Stimulated activated naive CD8-positive, alpha-beta T cell treated with anti-CD3 and anti-CD28 coated beads, Interleukin-15, Interleukin-2, amounts not matched to agents 100 ng/mL and 50 ng/mL, for 24 hours (primary cell): ENCODE results near the gene C2CD3.

Experiments
- H3K27ac Mint-ChIP-seq: one replicate; pipeline ENCODE4 v1.8.0; 2021; ENCODE audit warnings: mild to moderate bottlenecking, mixed read lengths
- H3K27me3 Mint-ChIP-seq: one replicate; pipeline ENCODE4 v1.8.0; 2021; ENCODE audit warnings: mixed read lengths
- H3K36me3 Mint-ChIP-seq: one replicate; pipeline ENCODE4 v1.8.0; 2021; ENCODE audit warnings: low read depth, mixed read lengths
- H3K4me1 Mint-ChIP-seq: one replicate; pipeline ENCODE4 v1.8.0; 2021; ENCODE audit warnings: low read depth, mixed read lengths
- H3K4me3 Mint-ChIP-seq: one replicate; pipeline ENCODE4 v1.8.0; 2021; ENCODE audit warnings: mild to moderate bottlenecking, mixed read lengths
- H3K9me3 Mint-ChIP-seq: one replicate; pipeline ENCODE4 v1.8.0; 2021; ENCODE audit warnings: mixed read lengths

C2CD3 gene

GRCh38 chr11:74170694-74171629 lies at the start of gene C2CD3, which contains the start of gene PPME1:
TSS of gene C2CD3 (minus strand) at chr11:74171002. CDS start at chr11:74170792, 210 bp downstream.
TSS of gene PPME1 (plus strand) at chr11:74171289. CDS start at chr11:74171422, 133 bp downstream.
- Mint-ChIP-seq H3K4me1 (peaks cover 14% of the 10 kb centered on the region), H3K36me3 (peaks cover 31% of the 10 kb centered on the region), H3K4me3 (no peak within 1 kb of the TSS), H3K27me3 (no peaks in the 10 kb centered on the region), H3K9me3 (no peaks in the 10 kb centered on the region), H3K27ac (no peak within 1 kb of the TSS)

- Mint-ChIP-seq H3K9me3 (peaks cover 11% of the 10 kb centered on the region), H3K27me3 (no peaks in the 10 kb centered on the region), H3K36me3 (peaks cover 36% of the 10 kb centered on the region), H3K4me3 (no peak overlapping the region), H3K4me1 (no peaks in the 10 kb centered on the region), H3K27ac (no peak overlapping the region)
Measured at GRCh38 chr11:74220376-74220775, 49.6 kb upstream of the C2CD3 start.

- H3K27me3 Mint-ChIP-seq, result no peaks in the 10 kb centered on the region
- H3K27ac Mint-ChIP-seq, result no peak overlapping the region
- peaks cover 84% of the 10 kb centered on the region for H3K36me3 Mint-ChIP-seq
- H3K9me3 Mint-ChIP-seq, result peaks cover 7% of the 10 kb centered on the region
- no peaks in the 10 kb centered on the region for H3K4me1 Mint-ChIP-seq
- H3K4me3 Mint-ChIP-seq, result no peak overlapping the region
Measured at GRCh38 chr11:74212533-74212932, 41.7 kb upstream of the C2CD3 start.

- Mint-ChIP-seq H3K27me3 (no peaks in the 10 kb centered on the region), H3K27ac (peak overlapping the region; percentile 18), H3K9me3 (no peaks in the 10 kb centered on the region), H3K36me3 (peaks cover 86% of the 10 kb centered on the region), H3K4me3 (no peak overlapping the region), H3K4me1 (peaks cover 4% of the 10 kb centered on the region)
Measured at GRCh38 chr11:74208507-74208906, 37.7 kb upstream of the C2CD3 start.

DNA sequence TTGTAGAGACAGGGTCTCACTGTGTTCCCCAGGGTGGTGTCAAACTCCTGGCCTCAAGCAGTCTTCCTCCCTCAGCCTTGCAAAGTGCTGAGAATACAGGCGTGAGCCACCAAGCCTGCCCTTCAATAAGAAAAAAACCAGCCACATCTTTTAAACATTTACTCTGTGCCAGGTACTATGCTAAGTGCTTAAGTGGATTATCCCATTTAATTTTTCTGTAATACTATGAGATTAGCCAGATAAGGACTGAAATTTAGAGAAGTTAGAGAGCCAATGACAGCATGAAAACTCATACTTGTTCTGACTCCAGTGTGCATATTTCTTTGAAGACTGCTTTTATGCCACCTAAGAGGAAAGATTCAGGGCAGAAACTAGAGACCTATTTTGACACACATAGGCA lies 35.9 kb upstream of the C2CD3 start:
- H3K4me1 Mint-ChIP-seq, result peaks cover 8% of the 10 kb centered on the region
- no peaks in the 10 kb centered on the region for H3K9me3 Mint-ChIP-seq
- H3K27me3 Mint-ChIP-seq, result no peaks in the 10 kb centered on the region
- no peak overlapping the region for H3K27ac Mint-ChIP-seq
- H3K4me3 Mint-ChIP-seq, result no peak overlapping the region
- H3K36me3 Mint-ChIP-seq, result peaks cover 75% of the 10 kb centered on the region

- no peaks in the 10 kb centered on the region for H3K27me3 Mint-ChIP-seq
- H3K36me3 Mint-ChIP-seq, result peaks cover 60% of the 10 kb centered on the region
- H3K27ac Mint-ChIP-seq, result no peak overlapping the region
- H3K4me1 Mint-ChIP-seq, result peaks cover 8% of the 10 kb centered on the region
- no peaks in the 10 kb centered on the region for H3K9me3 Mint-ChIP-seq
- H3K4me3 Mint-ChIP-seq, result no peak overlapping the region
Measured at GRCh38 chr11:74205181-74205580, 34.4 kb upstream of the C2CD3 start.

- no peaks in the 10 kb centered on the region for H3K27me3 Mint-ChIP-seq
- no peak overlapping the region for H3K27ac Mint-ChIP-seq
- peaks cover 8% of the 10 kb centered on the region for H3K4me1 Mint-ChIP-seq
- H3K4me3 Mint-ChIP-seq, result no peak overlapping the region
- peaks cover 60% of the 10 kb centered on the region for H3K36me3 Mint-ChIP-seq
- H3K9me3 Mint-ChIP-seq, result no peaks in the 10 kb centered on the region
Measured at GRCh38 chr11:74204701-74205100, 33.9 kb upstream of the C2CD3 start.

GRCh38 chr11:74203966-74204365 lies 33.2 kb upstream of the C2CD3 start:
- H3K27ac Mint-ChIP-seq, result no peak overlapping the region
- peaks cover 2% of the 10 kb centered on the region for H3K9me3 Mint-ChIP-seq
- H3K4me1 Mint-ChIP-seq, result peaks cover 8% of the 10 kb centered on the region
- peaks cover 60% of the 10 kb centered on the region for H3K36me3 Mint-ChIP-seq
- H3K4me3 Mint-ChIP-seq, result no peak overlapping the region
- H3K27me3 Mint-ChIP-seq, result no peaks in the 10 kb centered on the region

GRCh38 chr11:74196781-74197486 lies 26.1 kb upstream of the C2CD3 start:
- no peak overlapping the region for H3K4me3 Mint-ChIP-seq

GRCh38 chr11:74195828-74196227 lies 25.0 kb upstream of the C2CD3 start:
- no peaks in the 10 kb centered on the region for H3K4me1 Mint-ChIP-seq
- peaks cover 18% of the 10 kb centered on the region for H3K9me3 Mint-ChIP-seq
- H3K36me3 Mint-ChIP-seq, result peaks cover 65% of the 10 kb centered on the region
- H3K27me3 Mint-ChIP-seq, result no peaks in the 10 kb centered on the region
- no peak overlapping the region for H3K4me3 Mint-ChIP-seq
- H3K27ac Mint-ChIP-seq, result no peak overlapping the region

More at GRCh38 chr11:74196781-74197486, 26.1 kb upstream of the C2CD3 start:
- Mint-ChIP-seq H3K27me3 (no peaks in the 10 kb centered on the region), H3K4me1 (no peaks in the 10 kb centered on the region), H3K9me3 (peaks cover 18% of the 10 kb centered on the region), H3K36me3 (peaks cover 60% of the 10 kb centered on the region), H3K27ac (no peak overlapping the region)

DNA sequence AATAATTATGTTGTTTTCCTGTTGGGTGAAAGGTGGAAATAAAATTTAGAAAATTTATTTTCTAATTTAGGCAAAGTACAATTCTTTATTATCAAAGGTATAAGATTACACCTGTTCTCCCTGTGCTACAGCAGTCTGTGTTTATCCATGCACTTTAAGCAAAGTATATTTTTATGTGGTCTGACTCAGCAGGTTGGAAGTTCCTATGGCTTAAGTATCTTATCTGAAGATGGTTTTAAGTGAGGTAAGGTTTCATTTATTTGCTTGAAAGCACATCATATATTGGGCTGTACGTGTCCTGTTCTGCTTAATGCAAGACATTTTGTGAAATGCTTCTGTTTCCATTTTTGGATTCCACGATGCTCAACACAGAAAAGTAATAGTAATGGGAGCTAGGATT lies 14.9 kb upstream of the C2CD3 start:
- Mint-ChIP-seq H3K27ac (no peak overlapping the region), H3K4me3 (no peak overlapping the region), H3K27me3 (no peaks in the 10 kb centered on the region), H3K9me3 (peaks cover 3% of the 10 kb centered on the region), H3K4me1 (peaks cover 3% of the 10 kb centered on the region), H3K36me3 (peaks cover 49% of the 10 kb centered on the region)

GRCh38 chr11:74185285-74185684 lies 14.5 kb upstream of the C2CD3 start:
- H3K27ac Mint-ChIP-seq, result no peak overlapping the region
- peaks cover 3% of the 10 kb centered on the region for H3K9me3 Mint-ChIP-seq
- no peaks in the 10 kb centered on the region for H3K27me3 Mint-ChIP-seq
- H3K36me3 Mint-ChIP-seq, result peaks cover 48% of the 10 kb centered on the region
- H3K4me3 Mint-ChIP-seq, result no peak overlapping the region
- H3K4me1 Mint-ChIP-seq, result peaks cover 3% of the 10 kb centered on the region

DNA sequence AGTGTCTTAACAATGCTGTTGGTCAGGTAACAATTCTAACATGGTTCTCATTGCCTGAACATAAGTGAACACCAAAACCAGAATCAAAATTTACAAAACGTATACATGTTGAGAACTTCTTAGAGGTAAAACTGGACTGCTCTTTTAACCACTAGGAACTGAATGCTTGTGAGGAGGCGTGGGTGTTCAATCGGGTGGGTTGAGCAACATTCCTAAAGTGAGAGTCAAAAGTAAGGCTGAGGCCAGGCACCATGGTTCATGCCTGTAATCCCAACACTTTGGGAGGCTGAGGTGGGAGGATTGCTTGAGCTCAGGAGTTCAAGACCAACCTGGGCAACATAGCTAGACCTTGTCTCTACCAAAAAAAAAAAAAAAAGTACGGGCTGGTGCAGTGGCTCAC lies 11.8 kb upstream of the C2CD3 start:
- Mint-ChIP-seq H3K4me3 (no peak overlapping the region), H3K27ac (no peak overlapping the region), H3K36me3 (peaks cover 49% of the 10 kb centered on the region), H3K27me3 (no peaks in the 10 kb centered on the region), H3K9me3 (no peaks in the 10 kb centered on the region), H3K4me1 (peaks cover 13% of the 10 kb centered on the region)

GRCh38 chr11:74179234-74180052 lies 8.6 kb upstream of the C2CD3 start:
- H3K27me3 Mint-ChIP-seq, result no peaks in the 10 kb centered on the region
- peaks cover 45% of the 10 kb centered on the region for H3K36me3 Mint-ChIP-seq
- no peak overlapping the region for H3K4me3 Mint-ChIP-seq
- H3K27ac Mint-ChIP-seq, result no peak overlapping the region
- no peaks in the 10 kb centered on the region for H3K9me3 Mint-ChIP-seq
- H3K4me1 Mint-ChIP-seq, result peaks cover 14% of the 10 kb centered on the region
